GM12878 (cell line): Measurements from ENCODE around the gene LMOD3. TPM values are rescaled to one million over a fixed set of nuclear protein-coding genes. Genes with fewer than 3 reads are reported as not detected.

ENCODE experiments used
- ATAC-seq: fragments of 200-7000 bp; cut with Tn5 transposase; 3 replicates; pipeline ENCODE4 v1.9.1; 2020; ENCODE audit warnings: mild to moderate bottlenecking, moderate library complexity
- BruUV-seq: library from RNA; stranded (reverse); fragments of 400-500 nt; replicated peaks from 2 replicates; lab custom pipeline; 2021; lab: Mats Ljungman, UMichigan
- CTCF ChIA-PET: fragments of 300-600 bp; sonication (Branson Sonifier 250); formaldehyde crosslinking; extraction: SDS; loops from one replicate; lab custom pipeline; 2021; ENCODE audit warnings: inconsistent platforms; lab: Yijun Ruan, JAX
- POLR2A ChIA-PET: fragments of 350-600 bp; formaldehyde crosslinking; extraction: SDS; loops from one replicate; lab custom pipeline; 2021; ENCODE audit warnings: inconsistent platforms; lab: Charles Lee
- RAD21 ChIA-PET: fragments of 300-600 bp; sonication (Branson Sonifier 250); formaldehyde crosslinking; loops from one replicate; lab custom pipeline; 2023; ENCODE audit warnings: antibody characterized with exemption; ENCODE audit not compliant: unreplicated experiment; lab: Charles Lee
- SMC1A ChIA-PET: fragments of 300-600 bp; sonication (Branson Sonifier 250); formaldehyde crosslinking; loops from one replicate; lab custom pipeline; 2023; ENCODE audit not compliant: unreplicated experiment, uncharacterized antibody; lab: Charles Lee
- DNase-seq: peaks from one replicate; pipeline ENCODE4 v3.0.0-alpha.2; 2011; ENCODE audit warnings: low read depth, low spot score
- FAIRE-seq: peaks from 3 replicates; lab custom pipeline; 2011; peaks lifted over from hg19 to GRCh38; lab: Jason Lieb, UNC
- H2AFZ ChIP-seq: 2 replicates; pipeline ENCODE4 v1.6.0; 2011; ENCODE audit warnings: low read depth, low read length, control low read depth; ENCODE audit not compliant: control insufficient read depth
- H3K27ac ChIP-seq: 2 replicates; pipeline ENCODE4 v1.5.1; 2011; ENCODE audit warnings: control low read depth; ENCODE audit not compliant: control insufficient read depth, insufficient read depth
- H3K27me3 ChIP-seq, 2 experiments: replicated peaks in 1 of 2; 2 replicates each; pipeline versions ENCODE4 v1.6.0 to v1.6.1; 2011; ENCODE audit warnings: low read length in 1 of 2; ENCODE audit not compliant: control insufficient read depth in 2 of 2, insufficient read depth in 2 of 2
- H3K36me3 ChIP-seq, 2 experiments: 2 replicates each; pipeline ENCODE4 v1.5.1; 2011; ENCODE audit warnings: low read length in 1 of 2; ENCODE audit not compliant: control insufficient read depth in 2 of 2, insufficient read depth in 2 of 2
- H3K4me1 ChIP-seq: 2 replicates; pipeline ENCODE4 v1.6.1; 2011; ENCODE audit warnings: mild to moderate bottlenecking, low read length, moderate library complexity, mixed read lengths; ENCODE audit not compliant: control insufficient read depth, insufficient read depth
- H3K4me2 ChIP-seq: 2 replicates; pipeline ENCODE4 v1.6.0; 2011; ENCODE audit warnings: control low read depth; ENCODE audit not compliant: control insufficient read depth, insufficient read depth
- H3K4me3 ChIP-seq: fragments of 200-600 bp; sonication (generic); 2 replicates; pipeline ENCODE4 v1.5.1; 2016
- H3K79me2 ChIP-seq: 2 replicates; pipeline ENCODE4 v1.6.0; 2011; ENCODE audit warnings: low read length; ENCODE audit not compliant: control insufficient read depth, insufficient read depth
- H3K9ac ChIP-seq: 2 replicates; pipeline ENCODE4 v1.8.0; 2011; ENCODE audit warnings: low read length, control low read depth, mixed read lengths; ENCODE audit not compliant: control insufficient read depth, insufficient read depth
- H3K9me3 ChIP-seq: replicated peaks from 3 replicates; pipeline ENCODE4 v1.5.1; 2011; ENCODE audit warnings: mild to moderate bottlenecking, low read length; ENCODE audit not compliant: control insufficient read depth, insufficient read depth
- H4K20me1 ChIP-seq: 2 replicates; pipeline ENCODE4 v1.6.0; 2011; ENCODE audit not compliant: control insufficient read depth, insufficient read depth
- ATF3 ChIP-seq: IDR thresholded peaks from 2 replicates; pipeline ENCODE4 v1.6.1; 2011; ENCODE audit warnings: low read depth, mild to moderate bottlenecking, low read length, moderate library complexity, borderline replicate concordance; ENCODE audit errors: extremely low read depth
- CBX5 ChIP-seq: sonication (generic); IDR thresholded peaks from 2 replicates; pipeline ENCODE4 v1.6.1; 2016; ENCODE audit warnings: low read depth, moderate library complexity, mild to moderate bottlenecking, inconsistent platforms
- CEBPB ChIP-seq, 2 experiments: fragments of 150-350 bp in 1 of 2; IDR thresholded peaks; 2 replicates each; pipeline ENCODE4 v1.6.1; 2012 to 2014; ENCODE audit warnings: low read depth in 2 of 2, low read length in 2 of 2, borderline replicate concordance in 1 of 2, inconsistent platforms in 1 of 2
- DPF2 ChIP-seq: fragments of 450-650 bp; IDR thresholded peaks from 2 replicates; pipeline ENCODE4 v1.6.1; 2017; ENCODE audit warnings: mild to moderate bottlenecking
- EGR1 ChIP-seq, 2 experiments: IDR thresholded peaks; 1 replicate in 1 of 2; 2 replicates in 1 of 2; pipeline ENCODE4 v1.6.1; 2011 to 2012; ENCODE audit warnings: low read depth in 2 of 2, low read length in 2 of 2, borderline replicate concordance in 1 of 2, mild to moderate bottlenecking in 1 of 2, moderate library complexity in 1 of 2
- NKRF ChIP-seq: fragments of 450-650 bp; conservative IDR thresholded peaks from 2 replicates; pipeline ENCODE4 v1.6.1; 2017; ENCODE audit warnings: mild to moderate bottlenecking, moderate library complexity
- PAX5 ChIP-seq: IDR thresholded peaks from 2 replicates; pipeline ENCODE4 v1.6.1; 2011; ENCODE audit warnings: low read depth, low read length, borderline replicate concordance
- POLR2A ChIP-seq: IDR thresholded peaks from 2 replicates; pipeline ENCODE4 v1.6.1; 2011; ENCODE audit warnings: low read depth, mild to moderate bottlenecking, low read length
- TAF1 ChIP-seq: IDR thresholded peaks from 2 replicates; pipeline ENCODE4 v1.6.1; 2011; ENCODE audit warnings: mild to moderate bottlenecking, low read depth, low read length, borderline replicate concordance
- TCF12 ChIP-seq: IDR thresholded peaks from 2 replicates; pipeline ENCODE4 v1.6.1; 2011; ENCODE audit warnings: low read depth, mild to moderate bottlenecking, low read length
- USF2 ChIP-seq: IDR thresholded peaks from 2 replicates; pipeline ENCODE4 v1.6.1; 2011; ENCODE audit warnings: low read depth, low read length, improper control_type of control experiment, borderline replicate concordance
- ZNF687 ChIP-seq: fragments of 450-650 bp; IDR thresholded peaks from 2 replicates; pipeline ENCODE4 v1.6.1; 2017; ENCODE audit warnings: mild to moderate bottlenecking, moderate library complexity
- WGBS: methylation state at CpG from one replicate; pipeline ENCODE4 v1.1.6; 2016; ENCODE audit warnings: low lambda C conversion rate; ENCODE audit not compliant: insufficient replicate concordance, insufficient coverage; ENCODE audit errors: missing lambda C conversion rate; 5-methylcytosine and 5-hydroxymethylcytosine counted together
- in situ Hi-C: fragments of 300-500 bp; cut with MboI; formaldehyde crosslinking; loops from 9 replicates; pipeline ENCODE4 v1.14.3; 2018; ENCODE audit warnings: mixed read lengths
- intact Hi-C: fragments of 100-400 bp; cut with micrococcal nuclease; formaldehyde crosslinking; loops from one replicate; pipeline ENCODE4 v1.14.2; 2022; ENCODE audit not compliant: unreplicated experiment
- polyA plus RNA-seq, 11 experiments: library from polyadenylated mRNA; depleted of rRNA in 4 of 11; unstranded in 6 of 11; stranded (reverse) in 5 of 11; fragments of >200 nt; fragmentation: Nextera tagmentation in 4 of 11; fragmentation: Illumina TruSeq in 1 of 11; extraction: Ambion mirVana in 4 of 11; extraction: Trizol in 1 of 11; gene quantifications; 1 replicate in 1 of 11; 2 replicates in 10 of 11; pipeline versions ENCODE4 v1.2.1 to v1.2.3, GENCODE V29; 2011 to 2016; ENCODE audit warnings: inconsistent platforms in 2 of 11, missing spikeins in 2 of 11, low read depth in 1 of 11
- total RNA-seq, 4 experiments: library from RNA; depleted of rRNA in 3 of 4; stranded (reverse); fragments of >200 nt in 3 of 4; fragmentation: Illumina TruSeq in 1 of 4; extraction: Trizol in 1 of 4; gene quantifications; 2 replicates each; pipeline versions ENCODE4 v1.2.1 to v1.2.3, GENCODE V29; 2013 to 2021

The LMOD3 gene
- total and polyA plus RNA-seq, 10 of the 15 experiments (the other 5 are each of a cell fraction or from before 2014, with no cell fraction given) = 0.04 to 0.20 (median 0.09) TPM; not detected in 1

GRCh38 chr3:69080233-69080920 is 42.0 kb downstream of the LMOD3 start, which contains the start of gene UBA3:
Gene UBA3, minus strand, starts transcription at chr3:69080365. Its CDS starts 12 bp downstream, at chr3:69080353.
- POLR2A ChIA-PET = interaction anchor here (1.1 to 4.2 kb wide), 2 partner anchors 11 to 14 kb away, joined by 6 to 14 read pairs; no protein-coding TSS in a partner anchor
- no peak for TF ChIP-seq CBX5
- peak in 1 of 2 experiments; percentile 63; a peak in 1 of 3 replicates for TF ChIP-seq EGR1 (IDR thresholded peaks at IDR 0.05; ENCODE audit: borderline replicate concordance in 1 of 2, low read depth in 2 of 2, low read length in 2 of 2)
- TF ChIP-seq USF2 = no peak
- TF ChIP-seq PAX5 = no peak
- no peak for TF ChIP-seq ATF3
- 0 out of 2 replicates have a peak, but pooled peaks have one; percentile 22 for TF ChIP-seq ZNF687
- no peak for TF ChIP-seq NKRF
- TF ChIP-seq DPF2 = 0 out of 2 replicates have a peak, but pooled peaks have one; percentile 13
- TF ChIP-seq TAF1 = peak; percentile 98
- TF ChIP-seq CEBPB (IDR thresholded peaks at IDR 0.05; ENCODE audit: borderline replicate concordance in 1 of 2, low read depth in 2 of 2, low read length in 2 of 2) = no peak
- peak; percentile 93 for TF ChIP-seq POLR2A
- TF ChIP-seq TCF12 = 0 out of 2 replicates have a peak, but pooled peaks have one; percentile 6

More at GRCh38 chr3:69080233-69080920, 42.0 kb downstream of the LMOD3 start, which contains the start of gene UBA3:
- ChIA-PET CTCF (interaction anchor here (2.5 kb wide), 1 partner anchor 36 kb away, joined by 7 read pairs; no protein-coding TSS in a partner anchor), RAD21 (interaction anchor here (0.6 to 16.7 kb wide), 6 partner anchors 9 to 1389 kb away, joined by 3 to 152 read pairs (median 7); partner anchors contain the start of gene TMF1), SMC1A (interaction anchor here (1.1 to 19.6 kb wide), 5 partner anchors 13 to 85 kb away, joined by 3 to 234 read pairs (median 5); partner anchors contain the start of gene TMF1)
- H3K36me3 ChIP-seq = no peaks in the 10 kb centered on the region
- peaks cover 44% of the 10 kb centered on the region for H3K79me2 ChIP-seq
- peak within 1 kb of the TSS; percentile 77 for H3K9ac ChIP-seq
- no peak within 1 kb of the TSS for H2AFZ ChIP-seq
- peak within 1 kb of the TSS; percentile 89 for H3K4me3 ChIP-seq
- H3K27me3 ChIP-seq = no peaks in the 10 kb centered on the region
- FAIRE-seq (no peak), DNase-seq (no peak), ATAC-seq (peak; percentile 70)
- BruUV-seq = no TSS peak
- under 1% methylated on average over 23 of the region's 37 CpGs for WGBS
- intact Hi-C loops (loop anchor here (5.0 to 10.0 kb wide), 2 partner anchors 122 to 1426 kb away; partner anchors contain the start of gene SUCLG2), in situ Hi-C loops (no loop called here)
- H3K9me3 ChIP-seq = no peaks in the 10 kb centered on the region
- H4K20me1 ChIP-seq = no peaks in the 10 kb centered on the region
- peak within 1 kb of the TSS; percentile 85 for H3K4me2 ChIP-seq
- H3K4me1 ChIP-seq = peaks cover 31% of the 10 kb centered on the region
- H3K27ac ChIP-seq = peak within 1 kb of the TSS; percentile 53
